A673 (cell line): ENCODE results near the gene TMEFF1. TPM values are rescaled to one million over a fixed set of nuclear protein-coding genes. Genes with fewer than 3 reads are reported as not detected.

Source experiments
- BruUV-seq: library from RNA; stranded (reverse); fragments of 400-500 nt; replicated peaks from 2 replicates; lab custom pipeline; 2021; lab: Mats Ljungman, UMichigan
- CTCF ChIA-PET: fragments of 300-600 bp; sonication (Branson Sonifier 250); formaldehyde crosslinking; loops from one replicate; lab custom pipeline; 2022; ENCODE audit warnings: antibody characterized with exemption; lab: Charles Lee
- POLR2A ChIA-PET: fragments of 300-600 bp; sonication (Branson Sonifier 250); formaldehyde crosslinking; loops from one replicate; lab custom pipeline; 2022; ENCODE audit warnings: antibody characterized with exemption; ENCODE audit not compliant: low non-redundant PET; lab: Charles Lee
- DNase-seq: peaks from one replicate; pipeline ENCODE4 v3.0.0-alpha.2; 2015; ENCODE audit warnings: low spot score
- H3K27ac ChIP-seq: fragments of 200-600 bp; sonication (generic); 2 replicates; pipeline ENCODE4 v1.5.1; 2016; ENCODE audit warnings: mixed run types, low read depth, mild to moderate bottlenecking, mixed read lengths, antibody characterized with exemption, low read length; ENCODE audit not compliant: poor library complexity, severe bottlenecking
- H3K27me3 ChIP-seq: fragments of 200-600 bp; sonication (generic); replicated peaks from 2 replicates; pipeline ENCODE4 v1.6.1; 2017; ENCODE audit warnings: mixed run types, low read depth, mild to moderate bottlenecking, mixed read lengths, antibody characterized with exemption, low read length; ENCODE audit not compliant: insufficient read depth, poor library complexity
- H3K36me3 ChIP-seq: fragments of 200-600 bp; sonication (generic); 2 replicates; pipeline ENCODE4 v1.6.1; 2016; ENCODE audit warnings: mixed run types, mild to moderate bottlenecking, mixed read lengths, antibody characterized with exemption, low read length; ENCODE audit not compliant: insufficient read depth, poor library complexity, severe bottlenecking
- H3K4me1 ChIP-seq: fragments of 200-600 bp; sonication (generic); 2 replicates; pipeline ENCODE4 v1.6.1; 2017; ENCODE audit warnings: mixed run types, mild to moderate bottlenecking, mixed read lengths, antibody characterized with exemption, low read length; ENCODE audit not compliant: insufficient read depth, poor library complexity, severe bottlenecking
- H3K4me3 ChIP-seq: fragments of 200-600 bp; sonication (generic); 2 replicates; pipeline ENCODE4 v1.5.1; 2016; ENCODE audit warnings: low read depth, mixed run types, mild to moderate bottlenecking, mixed read lengths, low read length; ENCODE audit not compliant: poor library complexity, severe bottlenecking
- H3K9me3 ChIP-seq: fragments of 200-600 bp; sonication (generic); 2 replicates; pipeline ENCODE4 v1.6.1; 2016; ENCODE audit warnings: mixed run types, low read depth, mild to moderate bottlenecking, mixed read lengths, antibody characterized with exemption, low read length; ENCODE audit not compliant: poor library complexity, severe bottlenecking
- CTCF ChIP-seq: fragments of 300-800, 200-600 bp; sonication (generic); conservative IDR thresholded peaks from 2 replicates; pipeline ENCODE4 v1.5.1; 2017; ENCODE audit warnings: low read depth, mild to moderate bottlenecking, antibody characterized with exemption, low read length, moderate library complexity, mixed read lengths
- EZH2 ChIP-seq: fragments of 200-600 bp; sonication (generic); IDR thresholded peaks from 2 replicates; pipeline ENCODE4 v1.6.1; 2017; ENCODE audit warnings: borderline replicate concordance, low read depth, mild to moderate bottlenecking, mixed read lengths, antibody characterized with exemption, low read length; ENCODE audit not compliant: poor library complexity, severe bottlenecking
- intact Hi-C: fragments of 100-400 bp; cut with micrococcal nuclease; formaldehyde crosslinking; loops from one replicate; pipeline ENCODE4 v1.10.0; 2022; ENCODE audit not compliant: unreplicated experiment
- total RNA-seq: library from RNA; stranded (reverse); gene quantifications from 2 replicates; pipeline ENCODE4 v1.2.3, GENCODE V29; 2021

The TMEFF1 gene
- total RNA-seq, 1 experiment from 2014 or later = 19.1 TPM

GRCh38 chr9:100584951-100585350 lies 112.0 kb downstream of the TMEFF1 start:
- intact Hi-C loops = loop anchor here (5.0 kb wide), 1 partner anchor 78 kb away; no protein-coding TSS in a partner anchor
- no TSS peak for BruUV-seq
- Histone ChIP-seq H3K27ac (no peak overlapping the region), H3K9me3 (no peaks in the 10 kb centered on the region), H3K36me3 (no peaks in the 10 kb centered on the region), H3K27me3 (no peaks in the 10 kb centered on the region), H3K4me1 (peaks cover 6% of the 10 kb centered on the region), H3K4me3 (no peak overlapping the region)
- ChIA-PET CTCF (no interaction called here), POLR2A (no interaction called here)
- TF ChIP-seq EZH2 = no peak
- no peak for TF ChIP-seq CTCF
- no peak for DNase-seq

- H3K4me3 ChIP-seq = no peak overlapping the region
- no peaks in the 10 kb centered on the region for H3K27me3 ChIP-seq
- no peak for DNase-seq
- H3K4me1 ChIP-seq = no peaks in the 10 kb centered on the region
- CTCF ChIA-PET = no interaction called here
- intact Hi-C loops = no loop called here
- H3K36me3 ChIP-seq = no peaks in the 10 kb centered on the region
- H3K9me3 ChIP-seq = no peaks in the 10 kb centered on the region
- H3K27ac ChIP-seq = no peak overlapping the region
- TF ChIP-seq CTCF = no peak
- TF ChIP-seq EZH2 = no peak
- no TSS peak for BruUV-seq
- POLR2A ChIA-PET = no interaction called here
Observed at GRCh38 chr9:100586093-100586492, 113.1 kb downstream of the TMEFF1 start.

GRCh38 chr9:100587375-100587774 lies 114.4 kb downstream of the TMEFF1 start:
- no peak for DNase-seq
- H3K36me3 ChIP-seq = no peaks in the 10 kb centered on the region
- H3K27ac ChIP-seq = no peak overlapping the region
- intact Hi-C loops = no loop called here
- no peaks in the 10 kb centered on the region for H3K4me1 ChIP-seq
- no peak overlapping the region for H3K4me3 ChIP-seq
- ChIA-PET POLR2A (no interaction called here), CTCF (no interaction called here)
- TF ChIP-seq EZH2 (no peak), CTCF (no peak)
- BruUV-seq = no TSS peak
- no peaks in the 10 kb centered on the region for H3K9me3 ChIP-seq
- no peaks in the 10 kb centered on the region for H3K27me3 ChIP-seq
